Uterus (tissue), 2 donors: ENCODE data around the gene NPIPB13.
"Not testable (repeated sequence)": the region's sequence is repeated elsewhere in the genome, so short reads cannot be mapped to it uniquely, and the experiment has no call there.

Experiments
- POLR2A ChIP-seq, 2 donors: fragments of 450-650 bp; IDR thresholded peaks; one replicate each; pipeline ENCODE4 v1.6.1; 2016; ENCODE audit warnings: antibody characterized with exemption in 2 of 2, mild to moderate bottlenecking in 1 of 2, moderate library complexity in 1 of 2
- TF ChIP-seq, protein P1 (sequence below), 4 experiments: fragments of 200-600 bp in 2 of 4; fragments of 450-650 bp in 2 of 4; sonication (generic) in 2 of 4; IDR thresholded peaks; one replicate each; pipeline ENCODE4 v1.5.1; 2016 to 2019; ENCODE audit warnings: antibody characterized with exemption in 4 of 4, mild to moderate bottlenecking in 2 of 4, moderate library complexity in 1 of 4

DNA sequence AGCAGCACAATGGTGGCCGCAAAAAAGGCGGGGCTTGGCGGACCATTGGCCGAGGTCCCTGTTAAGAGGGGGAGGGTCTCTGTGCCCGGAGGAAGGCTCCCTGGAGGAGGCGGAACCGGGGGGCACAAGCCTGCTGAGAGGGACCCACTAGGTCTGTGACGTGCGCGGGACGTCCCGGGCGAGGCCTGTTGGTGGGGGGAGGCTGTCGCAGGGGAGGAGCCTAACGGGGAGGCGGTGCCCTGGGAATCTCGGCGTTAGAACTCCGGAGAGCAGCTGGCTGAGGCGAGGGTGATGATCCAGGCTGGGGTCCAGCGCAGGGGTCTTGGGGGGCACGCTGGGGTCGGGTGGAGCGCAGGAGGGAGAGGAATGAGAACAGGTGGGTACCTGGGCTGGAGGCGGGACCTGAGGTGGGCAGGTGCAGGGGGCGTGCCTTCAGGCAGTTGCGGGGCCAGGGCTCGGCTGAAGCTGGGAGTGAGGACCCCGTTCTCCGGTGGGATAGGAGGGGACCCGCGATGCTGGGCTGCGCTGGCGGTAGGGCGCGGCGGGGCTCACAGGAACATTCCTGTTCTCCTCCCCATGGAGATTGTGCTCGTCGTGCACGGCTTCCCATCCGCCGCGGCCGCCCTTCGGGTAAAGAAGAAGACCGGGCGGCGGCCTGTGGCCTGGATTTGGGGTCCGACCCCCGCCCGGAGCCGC, 42.6 kb downstream of the NPIPB13 start:
- TF ChIP-seq, protein P1, sequence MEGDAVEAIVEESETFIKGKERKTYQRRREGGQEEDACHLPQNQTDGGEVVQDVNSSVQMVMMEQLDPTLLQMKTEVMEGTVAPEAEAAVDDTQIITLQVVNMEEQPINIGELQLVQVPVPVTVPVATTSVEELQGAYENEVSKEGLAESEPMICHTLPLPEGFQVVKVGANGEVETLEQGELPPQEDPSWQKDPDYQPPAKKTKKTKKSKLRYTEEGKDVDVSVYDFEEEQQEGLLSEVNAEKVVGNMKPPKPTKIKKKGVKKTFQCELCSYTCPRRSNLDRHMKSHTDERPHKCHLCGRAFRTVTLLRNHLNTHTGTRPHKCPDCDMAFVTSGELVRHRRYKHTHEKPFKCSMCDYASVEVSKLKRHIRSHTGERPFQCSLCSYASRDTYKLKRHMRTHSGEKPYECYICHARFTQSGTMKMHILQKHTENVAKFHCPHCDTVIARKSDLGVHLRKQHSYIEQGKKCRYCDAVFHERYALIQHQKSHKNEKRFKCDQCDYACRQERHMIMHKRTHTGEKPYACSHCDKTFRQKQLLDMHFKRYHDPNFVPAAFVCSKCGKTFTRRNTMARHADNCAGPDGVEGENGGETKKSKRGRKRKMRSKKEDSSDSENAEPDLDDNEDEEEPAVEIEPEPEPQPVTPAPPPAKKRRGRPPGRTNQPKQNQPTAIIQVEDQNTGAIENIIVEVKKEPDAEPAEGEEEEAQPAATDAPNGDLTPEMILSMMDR (IDR thresholded peaks at IDR 0.05), result not testable (repeated sequence)
- TF ChIP-seq POLR2A (IDR thresholded peaks at IDR 0.05), result not testable (repeated sequence)
